Astrocyte (in vitro differentiated cells and primary cell): ENCODE data around the gene SEC22C. TPM values are rescaled to one million over a fixed set of nuclear protein-coding genes. Genes with fewer than 3 reads are reported as not detected.

Source experiments
- DNase-seq: peaks from one replicate; pipeline ENCODE4 v3.0.0-alpha.2; 2010; ENCODE audit warnings: low read depth
- FAIRE-seq: peaks from 2 replicates; lab custom pipeline; 2011; peaks lifted over from hg19 to GRCh38; lab: Jason Lieb, UNC
- H2AFZ ChIP-seq: 2 replicates; pipeline ENCODE4 v1.6.0; 2012; ENCODE audit warnings: low read depth, low read length, inconsistent platforms
- H3K27ac ChIP-seq: 2 replicates; pipeline ENCODE4 v1.5.1; 2011; ENCODE audit warnings: low read depth, low read length, inconsistent platforms
- H3K27me3 ChIP-seq: 2 replicates; pipeline ENCODE4 v1.6.0; 2011; ENCODE audit warnings: low read length, inconsistent platforms; ENCODE audit not compliant: insufficient read depth
- H3K36me3 ChIP-seq: 2 replicates; pipeline ENCODE4 v1.5.1; 2011; ENCODE audit warnings: low read length, inconsistent platforms; ENCODE audit not compliant: insufficient read depth
- H3K4me1 ChIP-seq: 2 replicates; pipeline ENCODE4 v1.5.1; 2011; ENCODE audit warnings: low read length, inconsistent platforms; ENCODE audit not compliant: insufficient read depth
- H3K4me2 ChIP-seq: 2 replicates; pipeline ENCODE4 v1.6.0; 2012; ENCODE audit warnings: low read length, inconsistent platforms
- H3K4me3 ChIP-seq: 2 replicates; pipeline ENCODE4 v1.5.1; 2011; ENCODE audit warnings: low read depth, mild to moderate bottlenecking, low read length, inconsistent platforms; ENCODE audit not compliant: insufficient read depth
- H3K79me2 ChIP-seq: 2 replicates; pipeline ENCODE4 v1.6.0; 2012; ENCODE audit warnings: mild to moderate bottlenecking, low read length, inconsistent platforms; ENCODE audit not compliant: insufficient read depth
- H3K9ac ChIP-seq: 2 replicates; pipeline ENCODE4 v1.6.0; 2012; ENCODE audit warnings: mild to moderate bottlenecking, low read length, inconsistent platforms
- H3K9me3 ChIP-seq: 2 replicates; pipeline ENCODE4 v1.5.1; 2012; ENCODE audit warnings: low read depth, mild to moderate bottlenecking, low read length, inconsistent platforms; ENCODE audit not compliant: insufficient read depth
- H4K20me1 ChIP-seq: 2 replicates; pipeline ENCODE4 v1.6.0; 2012; ENCODE audit warnings: low read length, inconsistent platforms; ENCODE audit not compliant: insufficient read depth
- H3K27ac Mint-ChIP-seq: one replicate; pipeline ENCODE4 v1.8.0; 2021; ENCODE audit warnings: mild to moderate bottlenecking, mixed read lengths; ENCODE audit not compliant: unreplicated experiment
- H3K27me3 Mint-ChIP-seq: one replicate; pipeline ENCODE4 v1.8.0; 2021; ENCODE audit warnings: low read depth, mixed read lengths; ENCODE audit not compliant: unreplicated experiment
- H3K36me3 Mint-ChIP-seq: one replicate; pipeline ENCODE4 v1.8.0; 2021; ENCODE audit warnings: low read depth, mixed read lengths; ENCODE audit not compliant: unreplicated experiment
- H3K4me1 Mint-ChIP-seq: one replicate; pipeline ENCODE4 v1.8.0; 2021; ENCODE audit warnings: low read depth, mixed read lengths; ENCODE audit not compliant: unreplicated experiment
- H3K4me3 Mint-ChIP-seq: one replicate; pipeline ENCODE4 v1.8.0; 2021; ENCODE audit warnings: mild to moderate bottlenecking, moderate library complexity, mixed read lengths; ENCODE audit not compliant: unreplicated experiment
- H3K9me3 Mint-ChIP-seq: one replicate; pipeline ENCODE4 v1.8.0; 2021; ENCODE audit warnings: mild to moderate bottlenecking, mixed read lengths; ENCODE audit not compliant: unreplicated experiment
- CTCF ChIP-seq: IDR thresholded peaks from 2 replicates; pipeline ENCODE4 v1.5.1; 2011; ENCODE audit warnings: low read depth, mild to moderate bottlenecking, inconsistent platforms, low read length, moderate library complexity; ENCODE audit not compliant: insufficient read depth
- EZH2 ChIP-seq: IDR thresholded peaks from 2 replicates; pipeline ENCODE4 v1.6.1; 2012; ENCODE audit warnings: mild to moderate bottlenecking, low read length, inconsistent platforms; ENCODE audit not compliant: insufficient read depth
- total RNA-seq: library from RNA; stranded (reverse); gene quantifications from 2 replicates; pipeline ENCODE4 v1.2.1, GENCODE V29; 2021

The SEC22C gene
- total RNA-seq, 1 donor from 2014 or later = 37.4 TPM

GRCh38 chr3:42510325-42510724 lies 71.4 kb downstream of the SEC22C start:
- Mint-ChIP-seq H3K27ac (no peak overlapping the region), H3K36me3 (no peaks in the 10 kb centered on the region), H3K27me3 (peaks cover 50% of the 10 kb centered on the region), H3K4me3 (no peak overlapping the region), H3K4me1 (no peaks in the 10 kb centered on the region), H3K9me3 (peaks cover 3% of the 10 kb centered on the region)
- Histone ChIP-seq H2AFZ (no peak overlapping the region), H3K4me2 (no peak overlapping the region), H3K4me1 (no peaks in the 10 kb centered on the region), H3K27ac (no peak overlapping the region), H4K20me1 (no peaks in the 10 kb centered on the region), H3K4me3 (no peak overlapping the region), H3K27me3 (peaks cover 13% of the 10 kb centered on the region), H3K36me3 (no peaks in the 10 kb centered on the region), H3K9ac (no peak overlapping the region), H3K9me3 (no peaks in the 10 kb centered on the region), H3K79me2 (no peaks in the 10 kb centered on the region)
- DNase-seq (no peak), FAIRE-seq (no peak)
- TF ChIP-seq CTCF = no peak
- no peak for TF ChIP-seq EZH2

GRCh38 chr3:42509111-42509510 lies 72.7 kb downstream of the SEC22C start:
- Histone ChIP-seq H3K27ac (no peak overlapping the region), H3K9ac (no peak overlapping the region), H3K79me2 (no peaks in the 10 kb centered on the region), H2AFZ (no peak overlapping the region), H3K9me3 (no peaks in the 10 kb centered on the region), H3K4me1 (no peaks in the 10 kb centered on the region), H3K36me3 (no peaks in the 10 kb centered on the region), H4K20me1 (no peaks in the 10 kb centered on the region), H3K27me3 (peaks cover 13% of the 10 kb centered on the region), H3K4me2 (no peak overlapping the region), H3K4me3 (no peak overlapping the region)
- Mint-ChIP-seq H3K36me3 (no peaks in the 10 kb centered on the region), H3K27me3 (peaks cover 49% of the 10 kb centered on the region), H3K4me3 (no peak overlapping the region), H3K9me3 (peaks cover 3% of the 10 kb centered on the region), H3K4me1 (no peaks in the 10 kb centered on the region), H3K27ac (no peak overlapping the region)
- FAIRE-seq (no peak), DNase-seq (no peak)
- no peak for TF ChIP-seq CTCF
- TF ChIP-seq EZH2 = no peak

- Mint-ChIP-seq H3K27me3 (peaks cover 51% of the 10 kb centered on the region), H3K9me3 (peaks cover 5% of the 10 kb centered on the region), H3K4me1 (no peaks in the 10 kb centered on the region), H3K36me3 (no peaks in the 10 kb centered on the region), H3K4me3 (no peak overlapping the region), H3K27ac (no peak overlapping the region)
- no peaks in the 10 kb centered on the region for H3K79me2 ChIP-seq
- H3K4me1 ChIP-seq = no peaks in the 10 kb centered on the region
- no peak for TF ChIP-seq CTCF
- TF ChIP-seq EZH2 = no peak
- H3K4me2 ChIP-seq = no peak overlapping the region
- DNase-seq = no peak
- no peaks in the 10 kb centered on the region for H4K20me1 ChIP-seq
- FAIRE-seq = no peak
- no peak overlapping the region for H3K9ac ChIP-seq
- H3K9me3 ChIP-seq = no peaks in the 10 kb centered on the region
- peaks cover 14% of the 10 kb centered on the region for H3K27me3 ChIP-seq
- no peak overlapping the region for H3K4me3 ChIP-seq
- H2AFZ ChIP-seq = no peak overlapping the region
- H3K27ac ChIP-seq = no peak overlapping the region
- H3K36me3 ChIP-seq = no peaks in the 10 kb centered on the region
Measured at GRCh38 chr3:42508562-42508961, 73.2 kb downstream of the SEC22C start.
